ENCODE data around the gene RMDN3. TPM values are rescaled to one million over a fixed set of nuclear protein-coding genes. Genes with fewer than 3 reads are reported as not detected.

Gene RMDN3
- total RNA-seq, 2 donors from 2014 or later: 18.5 to 23.1 TPM

DNA sequence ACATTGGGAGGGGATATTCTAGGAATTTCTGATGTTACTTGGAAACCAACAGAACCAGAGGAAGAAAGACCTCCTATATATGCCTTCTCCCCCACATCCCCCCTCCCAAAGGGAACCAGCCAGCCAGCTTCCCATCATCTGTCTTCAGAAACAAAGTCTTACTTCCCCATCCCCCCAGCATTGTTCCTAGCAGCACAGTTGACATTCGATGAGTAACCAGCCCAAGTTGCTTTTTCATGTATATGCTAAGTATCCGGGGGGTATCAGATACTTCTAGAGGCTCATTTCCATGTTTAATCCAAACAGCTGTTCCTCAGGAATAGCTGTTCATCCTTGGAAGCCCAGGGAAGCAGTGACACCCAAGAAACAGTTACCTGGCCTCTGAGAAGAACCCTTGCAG is 16.0 kb downstream of the RMDN3 start:
- peaks cover 0 to 6% of the 10 kb centered on the region in 2 donors for H3K36me3 Mint-ChIP-seq
- DNase-seq (ENCODE audit: low spot score in 2 of 2): no peak
- no peaks in the 10 kb centered on the region for H3K9me3 Mint-ChIP-seq
- peak overlapping the region in 1 of 2 donors; percentile 47 for H3K27ac Mint-ChIP-seq
- ATAC-seq: no peak

DNA sequence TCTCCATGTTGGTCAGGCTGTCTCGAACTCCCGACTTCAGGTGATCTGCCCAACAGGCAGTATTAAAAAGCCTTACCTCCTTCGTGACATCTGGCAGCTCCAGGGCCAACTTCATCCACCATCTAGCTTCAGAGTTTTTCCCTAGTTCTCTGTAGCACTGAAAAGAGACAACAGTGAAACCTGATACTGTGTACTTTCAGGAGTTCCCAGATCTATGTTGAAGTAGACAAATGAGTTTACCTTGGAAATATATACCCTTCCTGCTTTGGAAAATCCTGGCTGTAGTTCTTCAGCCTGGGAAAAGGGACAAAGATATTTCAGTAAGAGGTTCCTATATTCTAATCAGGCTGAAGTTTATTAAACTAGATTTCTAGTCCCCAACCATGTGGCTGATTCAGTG is 18.0 kb downstream of the RMDN3 start:
- H3K36me3 Mint-ChIP-seq: no peaks in the 10 kb centered on the region
- H3K27ac Mint-ChIP-seq: no peak overlapping the region
- no peaks in the 10 kb centered on the region for H3K9me3 Mint-ChIP-seq
- ATAC-seq (no peak), DNase-seq (ENCODE audit: low spot score in 2 of 2) (no peak)

DNA sequence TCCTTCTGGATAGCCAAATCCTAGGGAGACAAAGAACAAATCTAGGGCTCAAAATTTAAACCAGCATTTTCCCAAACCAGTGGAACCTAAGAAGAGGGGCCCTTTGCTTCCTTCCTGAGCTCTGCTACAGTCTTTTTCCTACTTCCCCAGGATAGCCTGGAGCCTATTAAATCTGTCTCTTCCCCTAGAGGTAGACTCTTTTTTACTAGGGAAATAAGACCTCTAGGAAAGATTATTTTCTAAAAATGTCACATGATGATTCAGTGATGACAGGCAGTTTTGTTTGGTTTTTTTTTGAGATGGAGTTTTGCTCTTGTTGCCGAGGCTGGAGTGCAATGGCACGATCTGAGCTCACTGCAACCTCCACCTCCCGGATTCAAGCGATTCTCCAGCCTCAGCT is 18.5 kb downstream of the RMDN3 start:
- Mint-ChIP-seq H3K9me3 (no peaks in the 10 kb centered on the region), H3K27ac (peak overlapping the region in 1 of 2 donors; percentile 69), H3K36me3 (no peaks in the 10 kb centered on the region)
- no peak for ATAC-seq
- DNase-seq (ENCODE audit: low spot score in 2 of 2): no peak

DNA sequence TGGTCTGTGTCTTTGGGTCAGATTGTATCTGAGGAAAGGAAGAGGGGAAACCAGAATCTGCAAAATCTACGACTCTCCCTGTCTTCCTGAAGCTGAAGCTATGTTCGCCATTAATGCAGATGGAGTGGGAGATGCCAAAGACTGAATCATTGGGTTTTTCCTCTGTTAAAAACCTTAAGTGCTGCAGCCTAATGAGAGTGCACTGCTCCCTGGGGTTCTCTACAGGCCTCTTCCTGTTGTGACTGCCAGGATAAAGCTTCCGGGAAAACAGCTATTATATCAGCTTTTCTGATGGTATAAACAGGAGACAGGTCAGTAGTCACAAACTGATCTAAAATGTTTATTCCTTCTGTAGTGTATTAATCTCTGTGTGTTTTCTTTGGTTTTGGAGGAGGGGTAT is 24.0 kb downstream of the RMDN3 start:
- no peak for DNase-seq (ENCODE audit: low spot score in 2 of 2)
- H3K9me3 Mint-ChIP-seq: no peaks in the 10 kb centered on the region
- peaks cover 0 to 19% of the 10 kb centered on the region in 2 donors for H3K36me3 Mint-ChIP-seq
- no peak for ATAC-seq
- no peak overlapping the region for H3K27ac Mint-ChIP-seq

DNA sequence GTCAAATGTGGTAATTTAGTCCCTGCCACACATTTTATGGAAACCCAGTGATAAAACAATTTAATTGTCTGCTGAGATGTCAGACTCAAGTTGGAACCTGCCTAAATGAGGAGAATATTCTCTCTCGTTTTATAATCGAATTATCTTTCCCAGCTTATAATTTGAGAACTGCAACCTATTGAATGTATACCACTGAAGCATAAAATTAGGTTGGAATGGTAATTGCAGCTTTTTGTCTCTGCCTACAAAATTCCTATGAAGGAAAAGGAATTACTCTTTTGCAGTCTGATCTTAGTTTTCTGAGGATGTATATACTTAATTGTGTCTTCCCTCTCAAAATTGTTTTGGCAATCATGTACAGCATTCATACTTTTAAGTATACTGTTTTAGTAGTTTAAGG is 31.1 kb downstream of the RMDN3 start:
- ATAC-seq: no peak
- H3K36me3 Mint-ChIP-seq: peaks cover 0 to 12% of the 10 kb centered on the region in 2 donors
- DNase-seq (ENCODE audit: low spot score in 2 of 2): no peak

DNA sequence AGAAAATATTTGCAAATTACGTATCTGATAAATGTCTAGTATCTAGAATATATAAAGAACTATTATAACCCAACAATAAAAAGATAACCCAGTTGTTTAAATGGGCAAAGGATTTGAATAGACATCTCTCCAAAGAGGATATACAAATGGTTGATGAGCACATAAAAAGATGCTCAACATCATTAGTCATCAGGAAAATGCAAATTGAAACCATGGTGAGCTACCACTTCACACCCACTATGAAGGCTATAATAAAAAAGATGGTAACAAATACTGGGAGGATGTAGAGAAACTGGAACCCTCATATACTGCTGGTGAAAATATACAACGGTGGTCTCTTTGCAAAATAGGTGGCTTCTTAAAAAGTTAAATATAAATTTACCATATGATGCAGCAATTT is 32.1 kb downstream of the RMDN3 start:
- ATAC-seq (peak; percentile 55 to 73), DNase-seq (ENCODE audit: low spot score in 2 of 2) (no peak)
- H3K9me3 Mint-ChIP-seq: no peaks in the 10 kb centered on the region
- H3K27ac Mint-ChIP-seq: no peak overlapping the region
- H3K36me3 Mint-ChIP-seq: peaks cover 0 to 6% of the 10 kb centered on the region in 2 donors

More for the DNA sequence above, 31.1 kb downstream of the RMDN3 start:
- Mint-ChIP-seq H3K9me3 (no peaks in the 10 kb centered on the region), H3K27ac (no peak overlapping the region)

DNA sequence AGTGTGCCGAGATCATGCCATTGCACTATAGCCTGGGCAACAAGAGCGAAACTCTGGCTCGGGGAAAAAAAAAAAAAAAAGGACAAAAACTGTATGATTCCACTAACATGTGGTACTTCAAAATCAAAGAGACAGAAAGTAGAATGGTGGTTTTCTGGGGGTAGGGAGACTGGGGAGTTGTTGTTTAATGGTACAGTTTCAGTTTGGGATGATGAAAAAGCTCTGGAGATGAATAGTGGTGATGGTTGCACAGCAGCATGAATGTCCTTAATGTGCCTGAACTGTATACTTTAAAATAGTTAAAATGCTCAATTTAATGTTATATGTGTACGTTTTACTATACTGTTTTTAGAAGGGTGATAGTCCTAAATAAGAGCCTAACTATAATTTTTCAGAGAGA is 32.7 kb downstream of the RMDN3 start:
- ATAC-seq (peak; percentile 70 to 95), DNase-seq (ENCODE audit: low spot score in 2 of 2) (no peak)
- H3K27ac Mint-ChIP-seq: peak overlapping the region; percentile 1 to 47
- H3K9me3 Mint-ChIP-seq: no peaks in the 10 kb centered on the region
- peaks cover 0 to 12% of the 10 kb centered on the region in 2 donors for H3K36me3 Mint-ChIP-seq

DNA sequence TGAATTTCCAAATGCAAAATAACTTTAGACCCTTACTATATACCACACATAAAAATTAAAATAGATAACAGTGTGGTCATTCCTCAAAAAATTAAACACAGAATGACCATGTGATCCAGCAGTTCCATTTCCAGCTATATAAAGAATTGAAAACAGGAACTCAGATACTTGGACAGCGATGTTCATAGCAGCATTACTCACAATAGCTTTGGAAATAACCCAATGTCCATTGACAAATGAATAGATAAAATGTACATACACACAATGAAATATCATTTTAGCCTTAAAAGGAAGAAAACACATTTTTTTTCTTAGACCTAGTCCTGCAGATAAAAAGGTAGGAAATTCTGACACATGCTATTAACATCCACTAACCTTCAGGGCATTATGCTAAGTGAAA is 33.4 kb downstream of the RMDN3 start:
- Mint-ChIP-seq H3K36me3 (peaks cover 0 to 14% of the 10 kb centered on the region in 2 donors), H3K9me3 (no peaks in the 10 kb centered on the region), H3K27ac (peak overlapping the region in 1 of 2 donors; percentile 47)
- ATAC-seq (no peak), DNase-seq (ENCODE audit: low spot score in 2 of 2) (no peak)

DNA sequence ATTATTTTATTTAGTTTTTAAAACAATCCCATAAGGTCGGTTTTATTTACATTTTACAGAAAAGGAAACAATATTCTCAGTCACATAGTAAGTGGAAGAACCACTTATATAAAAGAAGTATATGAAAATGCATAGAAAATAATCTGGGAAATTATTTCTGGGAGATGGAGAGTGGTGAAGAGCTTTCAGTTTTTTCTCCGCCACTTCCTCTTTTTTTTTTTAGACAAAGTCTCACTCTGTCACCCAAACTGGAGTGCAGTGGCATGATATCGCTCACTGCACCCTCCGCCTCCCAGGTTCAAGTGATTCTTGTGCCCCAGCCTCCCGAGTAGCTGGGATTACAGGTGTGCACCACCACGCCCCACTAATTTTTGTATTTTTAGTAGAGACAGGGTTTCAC is 38.9 kb downstream of the RMDN3 start:
- H3K36me3 Mint-ChIP-seq: peaks cover 3 to 36% of the 10 kb centered on the region in 2 donors
- H3K27ac Mint-ChIP-seq: no peak overlapping the region
- ATAC-seq (no peak), DNase-seq (ENCODE audit: low spot score in 2 of 2) (no peak)
- no peaks in the 10 kb centered on the region for H3K9me3 Mint-ChIP-seq

DNA sequence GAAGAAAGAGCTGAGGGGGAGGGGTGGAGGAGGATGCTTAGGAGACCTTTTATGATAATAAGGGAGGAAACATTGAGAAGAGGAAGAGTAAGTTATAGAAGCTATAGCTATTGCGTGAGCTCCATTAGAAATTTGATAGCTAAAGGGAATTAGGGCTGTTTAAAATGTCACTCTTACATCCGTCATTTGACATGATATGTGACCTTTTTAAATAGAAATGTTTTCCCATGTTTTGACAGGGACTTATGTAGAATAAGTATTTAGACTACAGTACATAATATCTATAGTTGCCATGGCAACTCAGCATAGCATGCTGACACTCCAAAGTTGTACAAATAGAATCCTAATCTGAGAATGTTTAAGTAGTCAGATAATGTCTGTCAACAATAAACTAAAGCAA is 40.9 kb downstream of the RMDN3 start:
- DNase-seq (ENCODE audit: low spot score in 2 of 2) (no peak), ATAC-seq (no peak)
- no peak overlapping the region for H3K27ac Mint-ChIP-seq
- H3K36me3 Mint-ChIP-seq: peaks cover 16 to 52% of the 10 kb centered on the region in 2 donors
- H3K9me3 Mint-ChIP-seq: no peaks in the 10 kb centered on the region

DNA sequence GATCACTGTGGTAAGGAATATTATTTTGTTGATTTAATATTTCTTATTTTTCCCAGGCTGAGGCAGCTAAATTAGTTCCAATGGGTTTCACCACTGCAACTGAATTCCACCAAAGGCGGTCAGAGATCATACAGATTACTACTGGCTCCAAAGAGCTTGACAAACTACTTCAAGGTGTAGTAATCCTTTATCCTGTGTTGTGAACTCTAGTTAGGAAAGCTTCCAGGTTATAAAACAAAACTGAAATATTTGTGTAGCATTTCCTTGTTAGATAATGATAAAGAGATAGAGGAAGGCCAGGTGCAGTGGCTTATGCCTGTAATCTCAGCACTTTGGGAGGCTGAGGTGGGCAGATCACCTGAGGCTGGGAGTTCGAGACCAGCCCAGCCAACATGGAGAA is 48.9 kb downstream of the RMDN3 start:
- DNase-seq (ENCODE audit: low spot score in 2 of 2) (no peak), ATAC-seq (no peak)
- no peak overlapping the region for H3K27ac Mint-ChIP-seq
- H3K36me3 Mint-ChIP-seq: peaks cover 21 to 47% of the 10 kb centered on the region in 2 donors
- H3K9me3 Mint-ChIP-seq: no peaks in the 10 kb centered on the region

DNA sequence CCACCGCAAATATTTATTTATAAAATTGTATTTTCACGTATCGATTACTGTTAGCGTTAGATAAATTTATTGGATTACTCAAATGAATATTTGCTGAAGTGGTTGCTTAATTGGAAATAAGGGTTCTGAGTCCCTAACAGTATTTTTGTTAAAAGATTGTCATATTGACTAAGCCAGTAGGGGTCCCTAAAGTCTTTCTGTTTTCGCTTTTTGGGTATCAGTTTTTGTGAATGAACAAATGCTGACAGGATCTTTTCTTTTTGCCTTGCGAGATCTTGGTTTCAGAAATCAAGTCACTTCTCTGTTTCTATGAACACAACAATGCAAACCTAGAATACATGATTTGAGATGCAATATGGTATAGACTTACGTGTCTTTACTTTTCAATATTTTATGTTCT is 53.0 kb downstream of the RMDN3 start:
- peaks cover 16 to 62% of the 10 kb centered on the region in 2 donors for H3K36me3 Mint-ChIP-seq
- no peak for DNase-seq (ENCODE audit: low spot score in 2 of 2)
- no peak for ATAC-seq
- no peak overlapping the region for H3K27ac Mint-ChIP-seq
- H3K9me3 Mint-ChIP-seq: no peaks in the 10 kb centered on the region

DNA sequence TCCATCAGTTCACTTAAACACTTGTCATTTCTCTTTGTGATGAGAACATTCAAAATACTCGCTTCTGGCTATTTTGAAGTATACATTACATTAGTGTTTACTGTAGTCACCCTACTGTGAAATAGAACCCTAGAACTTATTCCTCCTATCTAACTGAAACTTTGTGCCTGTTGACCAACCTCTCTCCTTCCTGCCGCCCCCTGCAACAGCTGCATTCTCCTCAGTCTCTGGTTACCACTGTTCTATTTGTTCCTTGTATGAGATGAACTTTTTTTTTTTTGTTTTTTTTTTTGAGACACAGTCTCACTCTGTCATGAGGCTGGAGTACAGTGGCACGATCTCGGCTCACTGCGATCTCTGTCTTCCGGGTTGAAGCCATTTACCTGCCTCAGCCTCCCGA is 57.1 kb downstream of the RMDN3 start:
- DNase-seq (ENCODE audit: low spot score in 2 of 2) (no peak), ATAC-seq (no peak)
- peaks cover 36 to 76% of the 10 kb centered on the region in 2 donors for H3K36me3 Mint-ChIP-seq
- peak overlapping the region in 1 of 2 donors; percentile 84 for H3K27ac Mint-ChIP-seq
- no peaks in the 10 kb centered on the region for H3K9me3 Mint-ChIP-seq

DNA sequence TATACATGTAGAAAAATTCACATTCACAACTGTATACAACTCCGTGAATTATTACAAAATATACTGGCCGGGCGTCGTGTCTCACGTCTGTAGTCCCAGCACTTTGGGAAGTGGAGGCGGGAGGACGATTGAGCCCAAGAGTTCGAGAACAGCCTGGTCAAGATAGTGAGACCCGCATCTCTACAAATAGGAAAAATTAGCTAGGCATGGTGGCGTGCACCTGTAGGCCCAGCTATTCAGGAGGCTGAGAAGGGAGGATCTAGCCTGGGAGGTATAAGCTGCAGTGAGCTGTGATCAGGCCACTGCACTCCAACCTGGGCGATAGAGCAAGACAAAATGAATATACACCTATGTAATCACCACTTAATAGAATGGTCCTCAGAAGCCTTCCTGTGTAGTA is 58.8 kb downstream of the RMDN3 start:
- Mint-ChIP-seq H3K27ac (peak overlapping the region in 1 of 2 donors; percentile 93), H3K36me3 (peaks cover 36 to 63% of the 10 kb centered on the region in 2 donors), H3K9me3 (no peaks in the 10 kb centered on the region)
- ATAC-seq: no peak
- DNase-seq (ENCODE audit: low spot score in 2 of 2): no peak

DNA sequence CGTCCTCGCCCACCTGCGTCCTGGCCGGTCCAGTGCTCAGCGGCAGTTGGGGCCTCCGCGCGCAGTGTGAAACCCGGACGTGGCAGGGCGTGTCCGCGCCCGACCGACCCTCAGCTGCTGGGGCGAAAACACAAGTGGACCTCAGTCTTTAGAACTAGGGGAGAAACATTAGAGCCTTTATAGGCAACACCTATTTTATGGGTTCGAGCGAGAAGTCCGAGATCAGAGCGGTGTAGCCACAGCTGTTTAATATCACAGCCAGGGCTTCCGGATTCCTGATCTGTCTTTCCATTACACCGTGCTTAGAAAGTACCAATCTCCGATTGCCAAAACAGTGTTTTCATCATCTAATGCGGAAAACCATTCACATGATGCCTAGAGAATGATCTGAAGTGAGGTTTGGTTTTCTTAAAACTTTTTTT is 59.6 kb downstream of the RMDN3 start:
- ATAC-seq (peak; percentile 26 to 47), DNase-seq (ENCODE audit: low spot score in 2 of 2) (no peak)
- H3K9me3 Mint-ChIP-seq: no peaks in the 10 kb centered on the region
- peaks cover 31 to 56% of the 10 kb centered on the region in 2 donors for H3K36me3 Mint-ChIP-seq
- H3K27ac Mint-ChIP-seq: peak overlapping the region; percentile 93 to 100

DNA sequence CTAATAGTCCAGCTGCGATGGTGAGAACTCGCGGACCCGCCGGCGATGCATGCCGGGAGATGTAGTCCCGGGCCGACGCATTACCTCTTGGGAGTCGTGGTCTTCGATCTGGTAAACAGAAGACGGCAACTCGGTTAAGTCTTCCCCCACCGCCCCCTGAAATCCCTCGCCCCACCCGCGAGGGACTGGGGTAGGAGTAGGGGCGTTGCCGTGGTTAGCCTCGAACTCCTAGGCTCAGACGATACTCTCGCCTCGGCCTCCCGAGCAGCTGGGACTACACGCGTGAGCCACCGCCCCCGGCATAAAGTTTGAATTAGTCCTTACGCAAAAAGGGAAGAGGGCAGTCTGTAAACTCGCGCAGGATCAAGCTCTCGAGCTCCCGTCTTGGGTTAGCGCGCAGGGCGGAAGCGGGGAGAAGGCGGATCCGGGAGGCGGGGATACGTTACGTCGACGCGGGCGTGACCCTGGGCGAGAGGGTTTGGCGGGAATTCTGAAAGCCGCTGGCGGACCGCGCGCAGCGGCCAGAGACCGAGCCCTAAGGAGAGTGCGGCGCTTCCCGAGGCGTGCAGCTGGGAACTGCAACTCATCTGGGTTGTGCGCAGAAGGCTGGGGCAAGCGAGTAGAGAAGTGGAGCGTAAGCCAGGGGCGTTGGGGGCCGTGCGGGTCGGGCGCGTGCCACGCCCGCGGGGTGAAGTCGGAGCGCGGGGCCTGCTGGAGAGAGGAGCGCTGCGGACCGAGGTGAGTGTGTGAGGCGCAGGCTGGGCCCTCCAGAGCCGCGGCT is 60.2 kb downstream of the RMDN3 start, which contains the start of gene RAD51:
RAD51 (plus strand) TSS at position 487 of the 781 bp plus-strand sequence. CDS start 3,585 bp downstream, outside the sequence.
- peak; percentile 90 to 92 for DNase-seq (ENCODE audit: low spot score in 2 of 2)
- H3K27ac Mint-ChIP-seq: peak within 1 kb of the TSS; percentile 93 to 100
- ATAC-seq: peak; percentile 97
- H3K9me3 Mint-ChIP-seq: no peaks in the 10 kb centered on the region
- H3K36me3 Mint-ChIP-seq: peaks cover 31 to 50% of the 10 kb centered on the region in 2 donors

DNA sequence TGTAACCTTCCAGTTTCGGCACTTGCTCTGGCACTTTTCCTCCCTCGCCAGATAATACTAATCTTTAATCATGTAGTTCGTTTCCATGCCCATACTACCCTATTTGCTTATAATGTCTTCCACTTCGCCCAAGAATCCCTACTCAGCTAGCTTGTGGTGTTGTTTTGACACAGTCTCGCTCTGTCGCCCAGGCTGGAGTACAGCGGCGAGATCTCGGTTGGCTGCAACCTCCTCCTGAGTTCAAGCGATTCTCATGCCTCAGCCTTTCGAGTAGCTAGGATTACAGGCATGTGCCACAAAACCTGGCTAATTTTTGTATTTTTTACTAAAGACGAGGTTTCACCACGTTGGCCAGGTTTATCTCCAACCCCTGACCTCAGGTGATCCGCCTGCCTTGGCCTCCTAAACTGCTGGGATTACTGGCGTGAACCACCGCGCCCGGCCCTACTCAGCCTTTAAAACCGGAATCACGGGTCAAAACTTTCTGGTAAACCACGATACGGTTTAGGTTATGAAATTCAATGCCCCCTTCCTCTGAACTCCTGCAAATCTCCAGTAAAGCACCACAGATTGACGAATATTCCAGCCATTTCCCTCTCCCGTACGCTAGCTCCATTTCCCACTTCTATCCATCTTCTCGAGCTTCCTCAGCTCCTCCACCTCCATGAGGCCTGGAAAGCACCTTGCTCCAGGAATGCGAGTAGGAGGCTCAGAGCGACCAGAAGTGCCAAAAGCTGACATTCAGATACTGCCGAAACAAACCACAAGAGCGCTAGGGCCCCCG is 61.0 kb downstream of the RMDN3 start:
- peaks cover 31 to 42% of the 10 kb centered on the region in 2 donors for H3K36me3 Mint-ChIP-seq
- DNase-seq (ENCODE audit: low spot score in 2 of 2): no peak

More for the DNA sequence above, 61.0 kb downstream of the RMDN3 start:
- no peak for ATAC-seq
- Mint-ChIP-seq H3K9me3 (no peaks in the 10 kb centered on the region), H3K27ac (peak overlapping the region; percentile 93 to 100)

All from activated naive CD4-positive, alpha-beta T cell treated with anti-CD3 and anti-CD28 coated beads, Interleukin-2, amount 50 U/mL, for 72 hours (primary cell).